Airway epithelial cell (primary cell): ENCODE data around the gene SCLT1. TPM values are rescaled to one million over a fixed set of nuclear protein-coding genes. Genes with fewer than 3 reads are reported as not detected.

Experiments used
- total RNA-seq: library from RNA; depleted of rRNA; stranded (reverse); fragments of >200 nt; gene quantifications from 2 replicates; pipeline ENCODE4 v1.2.3, GENCODE V29; 2015

SCLT1 gene
- total RNA-seq = 6.9 and 9.0 TPM in 2 replicates

GRCh38 chr4:129093191-129093920 is at the start of gene SCLT1:
Gene SCLT1 (minus strand): TSS chr4:129093539. CDS start chr4:129093103, 436 bp downstream.

GRCh38 chr4:129095811-129096454 is 2.6 kb upstream of the SCLT1 start, which contains the start of gene C4orf33:
Gene C4orf33 (plus strand): TSS chr4:129096152. CDS start chr4:129102611, 6,459 bp downstream.

Other genes starting within 250 kb of the SCLT1 start
- gene C4orf33, start 2.6 kb upstream of the SCLT1 start, total RNA-seq = 7.8 and 20.2 TPM in 2 replicates